DND-41 (cell line): Measurements from ENCODE around the gene PITHD1.
A peak's percentile ranks its signal among the peaks of the same experiment; 100 is the strongest.
"Not testable (repeated sequence)": the region's sequence is repeated elsewhere in the genome, so short reads cannot be mapped to it uniquely, and the experiment has no call there.

Source experiments
- ATAC-seq: fragments of 200-7000 bp; cut with Tn5 transposase; 3 replicates; pipeline ENCODE4 v1.9.1; 2021; ENCODE audit warnings: low read depth; ENCODE audit not compliant: insufficient read depth
- DNase-seq: peaks from one replicate; pipeline ENCODE4 v3.0.0-alpha.2; 2020
- H2AFZ ChIP-seq: 2 replicates; pipeline ENCODE4 v1.6.0; 2012; ENCODE audit warnings: low read depth, low read length
- H3K27ac ChIP-seq: 2 replicates; pipeline ENCODE4 v1.5.1; 2012; ENCODE audit warnings: low read length, inconsistent platforms
- H3K27me3 ChIP-seq: fragments of 200-600 bp; sonication (generic); 2 replicates; pipeline ENCODE4 v1.6.0; 2012; ENCODE audit warnings: low read length, mild to moderate bottlenecking, inconsistent platforms; ENCODE audit not compliant: insufficient read depth, poor library complexity
- H3K36me3 ChIP-seq: 2 replicates; pipeline ENCODE4 v1.5.1; 2012; ENCODE audit warnings: low read length, inconsistent platforms; ENCODE audit not compliant: insufficient read depth
- H3K4me1 ChIP-seq: 2 replicates; pipeline ENCODE4 v1.5.1; 2012; ENCODE audit warnings: mild to moderate bottlenecking, low read length; ENCODE audit not compliant: insufficient read depth
- H3K4me2 ChIP-seq: 2 replicates; pipeline ENCODE4 v1.6.0; 2012; ENCODE audit warnings: mild to moderate bottlenecking, moderate library complexity, low read length, inconsistent platforms; ENCODE audit not compliant: insufficient read depth
- H3K4me3 ChIP-seq, 2 experiments: fragments of 200-600 bp in 1 of 2; shearing (Covaris generic) in 1 of 2; 2 replicates each; pipeline ENCODE4 v1.5.1; 2012 to 2016; ENCODE audit warnings: inconsistent platforms in 2 of 2, low read length in 2 of 2, mild to moderate bottlenecking in 2 of 2, low read depth in 1 of 2, moderate library complexity in 1 of 2
- H3K79me2 ChIP-seq: 2 replicates; pipeline ENCODE4 v1.6.0; 2012; ENCODE audit warnings: low read length, inconsistent platforms; ENCODE audit not compliant: insufficient read depth
- H3K9ac ChIP-seq: 2 replicates; pipeline ENCODE4 v1.6.0; 2012; ENCODE audit warnings: low read depth, mild to moderate bottlenecking, inconsistent platforms, low read length, moderate library complexity
- H3K9me3 ChIP-seq: 2 replicates; pipeline ENCODE4 v1.5.1; 2012; ENCODE audit warnings: low read length, moderate library complexity, mild to moderate bottlenecking, inconsistent platforms; ENCODE audit not compliant: insufficient read depth, severe bottlenecking
- H4K20me1 ChIP-seq: 2 replicates; pipeline ENCODE4 v1.6.0; 2012; ENCODE audit warnings: low read length; ENCODE audit not compliant: insufficient read depth
- EZH2 ChIP-seq: IDR thresholded peaks from 3 replicates; pipeline ENCODE4 v1.6.1; 2012; ENCODE audit warnings: borderline replicate concordance, low read depth, mild to moderate bottlenecking, moderate library complexity, low read length, inconsistent platforms; ENCODE audit not compliant: severe bottlenecking
- TF ChIP-seq, protein P1 (sequence below): IDR thresholded peaks from 2 replicates; pipeline ENCODE4 v1.5.1; 2012; ENCODE audit warnings: borderline replicate concordance, low read length, moderate library complexity, mild to moderate bottlenecking; ENCODE audit not compliant: poor library complexity, severe bottlenecking; ENCODE audit errors: extremely low read depth

PITHD1 gene

DNA sequence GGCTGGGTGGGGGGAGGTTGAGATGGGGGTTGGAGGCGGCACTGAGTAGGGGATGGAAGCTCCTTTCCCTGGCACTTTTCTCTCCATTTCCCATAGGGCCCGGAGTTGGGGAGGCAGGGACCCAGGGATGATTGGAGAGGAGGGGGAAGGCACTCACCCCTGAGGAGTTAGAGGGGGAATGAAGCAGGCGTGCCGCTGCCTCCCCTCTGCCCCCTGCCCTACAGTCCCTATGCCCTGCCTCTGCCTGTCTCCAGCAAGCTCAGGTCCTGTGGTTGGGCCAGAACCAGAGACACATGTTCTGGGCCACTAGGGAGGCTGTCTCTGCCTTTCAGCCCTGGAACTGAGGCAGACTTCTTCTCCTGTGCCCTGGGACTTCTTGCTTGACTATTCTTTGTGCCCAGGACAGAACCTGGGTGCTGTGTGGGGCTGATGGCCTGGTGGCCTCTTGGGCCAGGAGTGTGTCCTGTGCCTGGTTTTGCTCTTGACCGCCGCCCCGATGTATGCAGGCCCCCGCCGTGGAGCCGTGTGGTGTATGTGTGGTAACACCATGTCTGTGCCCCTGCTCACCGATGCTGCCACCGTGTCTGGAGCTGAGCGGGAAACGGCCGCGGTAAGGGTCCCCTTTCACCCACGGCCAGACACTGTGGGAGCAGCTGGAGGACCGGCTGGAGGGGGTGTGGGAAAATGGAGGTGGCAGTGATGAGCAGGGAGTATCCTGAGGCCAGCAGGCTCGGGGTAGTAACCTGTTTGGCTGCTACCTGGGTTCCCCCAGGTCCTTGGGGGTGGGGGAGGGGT is 14.1 kb downstream of the PITHD1 start:
- H2AFZ ChIP-seq: no peak overlapping the region

DNA sequence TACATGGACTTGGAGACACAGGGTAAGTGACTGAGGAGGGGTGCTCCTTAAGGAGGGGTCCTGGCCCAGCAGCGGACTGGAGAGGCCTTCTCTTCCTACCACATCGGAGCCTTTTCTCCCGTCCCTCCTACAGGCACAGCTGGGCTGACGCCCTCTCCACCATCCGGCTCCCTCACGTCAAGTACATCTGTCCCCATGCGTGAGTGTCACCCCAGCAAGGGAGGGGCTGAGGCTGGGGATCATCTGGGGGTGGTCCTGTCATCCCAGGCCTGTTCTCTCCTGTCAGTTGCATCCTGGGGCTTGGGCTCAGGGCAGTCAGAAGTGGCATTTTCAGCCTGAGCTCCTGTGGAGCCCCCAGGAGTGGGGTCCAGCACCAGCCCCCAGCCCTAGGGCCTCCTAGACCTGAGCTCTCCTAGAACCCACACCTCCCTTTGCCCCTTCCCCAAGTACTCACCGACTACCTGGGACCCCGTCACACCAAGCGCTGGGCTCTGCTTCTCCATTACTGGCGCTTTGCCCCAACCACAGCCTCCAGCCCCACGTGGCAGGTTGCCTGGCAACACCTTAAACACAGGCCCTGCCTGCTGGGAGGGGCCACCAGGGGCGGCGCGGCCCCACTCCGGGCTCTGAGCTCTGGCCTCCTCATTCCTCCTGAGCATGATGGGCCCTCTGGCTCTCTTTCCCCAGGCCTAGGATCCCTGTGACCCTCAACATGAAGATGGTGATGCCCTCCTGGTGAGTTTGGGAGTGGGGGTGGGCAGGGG is 15.0 kb downstream of the PITHD1 start:
- peaks cover 15% of the 10 kb centered on the region; the same call in 1 of the 2 replicates for H4K20me1 ChIP-seq
- peak; percentile 30 for DNase-seq
- H3K4me3 ChIP-seq: no peak overlapping the region
- H3K27me3 ChIP-seq: no peaks in the 10 kb centered on the region
- ATAC-seq: no peak
- H3K4me1 ChIP-seq: peaks cover 30% of the 10 kb centered on the region
- H3K27ac ChIP-seq: no peak overlapping the region
- peaks cover 34% of the 10 kb centered on the region for H3K79me2 ChIP-seq
- H3K9ac ChIP-seq: 0 out of 2 replicates have a peak overlapping the region, but pooled peaks have one; percentile 84
- peak overlapping the region; percentile 91; the same call in 1 of the 2 replicates for H3K4me2 ChIP-seq
- peaks cover 46% of the 10 kb centered on the region for H3K36me3 ChIP-seq
- TF ChIP-seq, protein P1, sequence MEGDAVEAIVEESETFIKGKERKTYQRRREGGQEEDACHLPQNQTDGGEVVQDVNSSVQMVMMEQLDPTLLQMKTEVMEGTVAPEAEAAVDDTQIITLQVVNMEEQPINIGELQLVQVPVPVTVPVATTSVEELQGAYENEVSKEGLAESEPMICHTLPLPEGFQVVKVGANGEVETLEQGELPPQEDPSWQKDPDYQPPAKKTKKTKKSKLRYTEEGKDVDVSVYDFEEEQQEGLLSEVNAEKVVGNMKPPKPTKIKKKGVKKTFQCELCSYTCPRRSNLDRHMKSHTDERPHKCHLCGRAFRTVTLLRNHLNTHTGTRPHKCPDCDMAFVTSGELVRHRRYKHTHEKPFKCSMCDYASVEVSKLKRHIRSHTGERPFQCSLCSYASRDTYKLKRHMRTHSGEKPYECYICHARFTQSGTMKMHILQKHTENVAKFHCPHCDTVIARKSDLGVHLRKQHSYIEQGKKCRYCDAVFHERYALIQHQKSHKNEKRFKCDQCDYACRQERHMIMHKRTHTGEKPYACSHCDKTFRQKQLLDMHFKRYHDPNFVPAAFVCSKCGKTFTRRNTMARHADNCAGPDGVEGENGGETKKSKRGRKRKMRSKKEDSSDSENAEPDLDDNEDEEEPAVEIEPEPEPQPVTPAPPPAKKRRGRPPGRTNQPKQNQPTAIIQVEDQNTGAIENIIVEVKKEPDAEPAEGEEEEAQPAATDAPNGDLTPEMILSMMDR: no peak
- no peak for TF ChIP-seq EZH2
- no peak overlapping the region for H2AFZ ChIP-seq
- H3K9me3 ChIP-seq: no peaks in the 10 kb centered on the region

More for the DNA sequence above, 14.1 kb downstream of the PITHD1 start:
- Histone ChIP-seq H4K20me1 (peaks cover 15% of the 10 kb centered on the region; the same call in 1 of the 2 replicates), H3K36me3 (peaks cover 47% of the 10 kb centered on the region), H3K4me1 (peaks cover 30% of the 10 kb centered on the region), H3K4me3 (peak overlapping the region; percentile 84 to 97; a peak in 3 of 4 replicates), H3K4me2 (peak overlapping the region; percentile 91), H3K27ac (peak overlapping the region; percentile 1; the same call in 1 of the 2 replicates), H3K9ac (peak overlapping the region; percentile 84), H3K79me2 (peaks cover 34% of the 10 kb centered on the region), H3K9me3 (no peaks in the 10 kb centered on the region), H3K27me3 (no peaks in the 10 kb centered on the region)
- DNase-seq (no peak), ATAC-seq (no peak)
- TF ChIP-seq, protein P1: no peak
- no peak for TF ChIP-seq EZH2

DNA sequence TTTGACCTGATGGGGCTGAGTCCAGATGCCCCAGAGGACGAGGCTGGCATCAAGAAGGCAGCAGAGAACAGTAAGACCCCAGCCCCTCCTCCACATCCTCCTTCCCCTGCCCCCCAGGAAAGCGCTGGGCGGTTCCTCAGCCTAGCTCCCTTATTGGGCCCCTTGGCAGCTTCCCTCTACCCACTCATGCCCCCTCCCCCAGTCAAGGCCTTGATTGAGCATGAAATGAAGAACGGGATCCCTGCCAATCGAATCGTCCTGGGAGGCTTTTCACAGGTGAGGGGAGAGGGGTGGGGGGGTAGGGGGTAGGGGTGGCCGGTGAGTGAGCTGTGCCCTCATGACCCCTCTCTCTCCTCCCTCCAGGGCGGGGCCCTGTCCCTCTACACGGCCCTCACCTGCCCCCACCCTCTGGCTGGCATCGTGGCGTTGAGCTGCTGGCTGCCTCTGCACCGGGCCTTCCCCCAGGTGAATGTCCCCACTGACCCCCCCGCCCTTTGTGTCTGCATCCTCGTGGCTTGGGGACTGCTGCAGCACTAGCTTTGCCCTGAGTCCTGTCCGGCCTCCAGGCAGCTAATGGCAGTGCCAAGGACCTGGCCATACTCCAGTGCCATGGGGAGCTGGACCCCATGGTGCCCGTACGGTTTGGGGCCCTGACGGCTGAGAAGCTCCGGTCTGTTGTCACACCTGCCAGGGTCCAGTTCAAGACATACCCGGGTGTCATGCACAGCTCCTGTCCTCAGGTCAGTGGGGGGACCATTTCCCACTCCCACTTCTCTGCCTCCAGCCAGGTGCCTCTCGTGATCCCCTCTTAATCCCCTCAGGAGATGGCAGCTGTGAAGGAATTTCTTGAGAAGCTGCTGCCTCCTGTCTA is 15.9 kb downstream of the PITHD1 start:
- Histone ChIP-seq H4K20me1 (peaks cover 15% of the 10 kb centered on the region; the same call in 1 of the 2 replicates), H3K27me3 (no peaks in the 10 kb centered on the region), H3K4me3 (no peak overlapping the region), H3K27ac (no peak overlapping the region), H2AFZ (no peak overlapping the region), H3K4me2 (no peak overlapping the region), H3K4me1 (peaks cover 38% of the 10 kb centered on the region), H3K36me3 (peaks cover 53% of the 10 kb centered on the region), H3K79me2 (peaks cover 34% of the 10 kb centered on the region), H3K9me3 (no peaks in the 10 kb centered on the region), H3K9ac (no peak overlapping the region)
- DNase-seq (no peak), ATAC-seq (no peak)
- no peak for TF ChIP-seq EZH2
- TF ChIP-seq, protein P1: no peak

DNA sequence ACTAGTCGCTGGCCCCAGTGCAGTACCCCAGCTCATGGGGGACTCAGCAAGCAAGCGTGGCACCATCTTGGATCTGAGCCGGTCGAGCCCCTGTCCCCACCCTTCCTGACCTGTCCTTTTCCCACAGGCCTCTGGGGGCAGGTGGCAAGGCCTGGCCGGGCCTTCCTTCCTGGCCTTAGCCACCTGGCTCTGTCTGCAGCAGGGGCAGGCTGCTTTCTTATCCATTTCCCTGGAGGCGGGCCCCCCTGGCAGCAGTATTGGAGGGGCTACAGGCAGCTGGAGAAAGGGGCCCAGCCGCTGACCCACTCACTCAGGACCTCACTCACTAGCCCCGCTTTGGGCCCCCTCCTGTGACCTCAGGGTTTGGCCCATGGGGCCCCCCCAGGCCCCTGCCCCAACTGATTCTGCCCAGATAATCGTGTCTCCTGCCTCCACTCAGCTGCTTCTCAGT is 16.5 kb downstream of the PITHD1 start:
- Histone ChIP-seq H3K4me1 (peaks cover 44% of the 10 kb centered on the region), H3K36me3 (peaks cover 53% of the 10 kb centered on the region), H3K79me2 (peaks cover 37% of the 10 kb centered on the region), H4K20me1 (peaks cover 15% of the 10 kb centered on the region; the same call in 1 of the 2 replicates)
- H3K4me3 ChIP-seq, ATAC-seq, DNase-seq, H3K27ac ChIP-seq, H3K9me3 ChIP-seq, H3K27me3 ChIP-seq, H3K9ac ChIP-seq, H2AFZ ChIP-seq, H3K4me2 ChIP-seq: not testable (repeated sequence)
